ENCODE data around the gene CDC34.

The CDC34 gene

GRCh38 chr19:590750-591098 lies 59.2 kb downstream of the CDC34 start:
- no peak for DNase-seq

DNA sequence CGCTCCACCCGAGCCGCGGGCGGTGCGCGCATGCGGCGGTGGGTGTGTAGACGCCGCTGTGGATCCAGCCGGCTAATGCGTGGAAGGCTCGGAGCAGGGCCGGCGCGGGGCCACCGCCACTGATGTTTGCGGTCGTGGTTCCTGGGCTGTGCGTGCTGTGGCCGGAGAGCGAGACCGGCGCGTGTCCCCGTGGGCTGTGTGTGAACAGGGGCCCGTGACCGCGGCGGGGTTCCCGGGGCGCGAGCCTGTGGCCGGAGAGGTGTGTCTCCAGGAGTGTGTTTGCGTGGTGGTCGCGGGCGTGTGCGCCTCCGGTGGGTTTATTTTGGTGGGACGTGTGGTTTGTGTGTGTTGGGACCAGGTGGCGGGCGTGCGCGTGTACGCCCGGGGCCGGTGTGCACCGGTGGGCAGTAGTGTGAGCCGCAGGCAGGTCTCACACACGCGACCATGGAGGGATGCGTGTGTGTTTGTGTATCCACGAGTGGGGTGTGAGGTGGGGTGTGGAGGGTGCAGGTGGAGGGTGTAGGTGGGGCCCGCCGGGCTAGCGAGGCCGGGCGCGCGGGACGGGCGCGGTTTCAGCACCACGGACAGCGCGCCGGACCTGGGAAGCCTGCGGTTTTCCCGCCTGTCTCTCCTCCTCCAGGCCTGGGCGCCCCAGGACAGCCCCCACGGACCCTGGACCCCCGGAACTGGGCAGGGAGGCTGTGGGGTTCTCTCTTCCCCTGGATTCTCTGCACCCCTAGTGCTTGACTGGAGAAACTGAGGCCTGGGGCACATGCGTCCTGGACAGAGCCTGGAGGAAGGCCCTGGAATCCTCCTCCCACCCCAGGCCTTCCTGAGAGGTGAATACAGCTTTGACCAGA lies 59.8 kb downstream of the CDC34 start:
- no peak for DNase-seq

Measured in HCEC 1CT (cell line).